GM12801 (cell line): ENCODE data around the gene PROC.

Experiments
- CTCF ChIP-seq: IDR thresholded peaks from one replicate; pipeline ENCODE4 v1.5.1; 2011; ENCODE audit warnings: control low read depth; ENCODE audit not compliant: insufficient read length; ENCODE audit errors: extremely low read depth

Gene PROC

GRCh38 chr2:127419112-127419430 is 844 bp downstream of the PROC start:
- no peak for TF ChIP-seq CTCF

- TF ChIP-seq CTCF, result no peak
Observed at GRCh38 chr2:127419448-127420038, 1.3 kb downstream of the PROC start.

DNA sequence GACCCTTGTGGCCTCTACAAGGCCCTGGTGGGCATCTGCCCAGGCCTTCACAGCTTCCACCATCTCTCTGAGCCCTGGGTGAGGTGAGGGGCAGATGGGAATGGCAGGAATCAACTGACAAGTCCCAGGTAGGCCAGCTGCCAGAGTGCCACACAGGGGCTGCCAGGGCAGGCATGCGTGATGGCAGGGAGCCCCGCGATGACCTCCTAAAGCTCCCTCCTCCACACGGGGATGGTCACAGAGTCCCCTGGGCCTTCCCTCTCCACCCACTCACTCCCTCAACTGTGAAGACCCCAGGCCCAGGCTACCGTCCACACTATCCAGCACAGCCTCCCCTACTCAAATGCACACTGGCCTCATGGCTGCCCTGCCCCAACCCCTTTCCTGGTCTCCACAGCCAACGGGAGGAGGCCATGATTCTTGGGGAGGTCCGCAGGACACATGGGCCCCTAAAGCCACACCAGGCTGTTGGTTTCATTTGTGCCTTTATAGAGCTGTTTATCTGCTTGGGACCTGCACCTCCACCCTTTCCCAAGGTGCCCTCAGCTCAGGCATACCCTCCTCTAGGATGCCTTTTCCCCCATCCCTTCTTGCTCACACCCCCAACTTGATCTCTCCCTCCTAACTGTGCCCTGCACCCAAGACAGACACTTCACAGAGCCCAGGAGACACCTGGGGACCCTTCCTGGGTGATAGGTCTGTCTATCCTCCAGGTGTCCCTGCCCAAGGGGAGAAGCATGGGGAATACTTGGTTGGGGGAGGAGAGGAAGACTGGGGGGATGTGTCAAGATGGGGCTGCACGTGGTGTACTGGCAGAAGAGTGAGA is 2.0 kb downstream of the PROC start:
- TF ChIP-seq CTCF, result no peak

DNA sequence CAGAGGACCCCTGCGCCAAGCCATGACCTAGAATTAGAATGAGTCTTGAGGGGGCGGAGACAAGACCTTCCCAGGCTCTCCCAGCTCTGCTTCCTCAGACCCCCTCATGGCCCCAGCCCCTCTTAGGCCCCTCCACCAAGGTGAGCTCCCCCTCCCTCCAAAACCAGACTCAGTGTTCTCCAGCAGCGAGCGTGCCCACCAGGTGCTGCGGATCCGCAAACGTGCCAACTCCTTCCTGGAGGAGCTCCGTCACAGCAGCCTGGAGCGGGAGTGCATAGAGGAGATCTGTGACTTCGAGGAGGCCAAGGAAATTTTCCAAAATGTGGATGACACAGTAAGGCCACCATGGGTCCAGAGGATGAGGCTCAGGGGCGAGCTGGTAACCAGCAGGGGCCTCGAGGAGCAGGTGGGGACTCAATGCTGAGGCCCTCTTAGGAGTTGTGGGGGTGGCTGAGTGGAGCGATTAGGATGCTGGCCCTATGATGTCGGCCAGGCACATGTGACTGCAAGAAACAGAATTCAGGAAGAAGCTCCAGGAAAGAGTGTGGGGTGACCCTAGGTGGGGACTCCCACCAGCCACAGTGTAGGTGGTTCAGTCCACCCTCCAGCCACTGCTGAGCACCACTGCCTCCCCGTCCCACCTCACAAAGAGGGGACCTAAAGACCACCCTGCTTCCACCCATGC is 3.0 kb downstream of the PROC start:
- no peak for TF ChIP-seq CTCF

DNA sequence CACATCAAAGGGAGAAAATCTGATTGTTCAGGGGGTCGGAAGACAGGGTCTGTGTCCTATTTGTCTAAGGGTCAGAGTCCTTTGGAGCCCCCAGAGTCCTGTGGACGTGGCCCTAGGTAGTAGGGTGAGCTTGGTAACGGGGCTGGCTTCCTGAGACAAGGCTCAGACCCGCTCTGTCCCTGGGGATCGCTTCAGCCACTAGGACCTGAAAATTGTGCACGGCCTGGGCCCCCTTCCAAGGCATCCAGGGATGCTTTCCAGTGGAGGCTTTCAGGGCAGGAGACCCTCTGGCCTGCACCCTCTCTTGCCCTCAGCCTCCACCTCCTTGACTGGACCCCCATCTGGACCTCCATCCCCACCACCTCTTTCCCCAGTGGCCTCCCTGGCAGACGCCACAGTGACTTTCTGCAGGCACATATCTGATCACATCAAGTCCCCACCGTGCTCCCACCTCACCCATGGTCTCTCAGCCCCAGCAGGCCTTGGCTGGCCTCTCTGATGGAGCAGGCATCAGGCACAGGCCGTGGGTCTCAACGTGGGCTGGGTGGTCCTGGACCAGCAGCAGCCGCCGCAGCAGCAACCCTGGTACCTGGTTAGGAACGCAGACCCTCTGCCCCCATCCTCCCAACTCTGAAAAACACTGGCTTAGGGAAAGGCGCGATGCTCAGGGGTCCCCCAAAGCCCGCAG is 3.8 kb downstream of the PROC start:
- TF ChIP-seq CTCF, result no peak

- no peak for TF ChIP-seq CTCF
Observed at GRCh38 chr2:127422559-127423477, 4.6 kb downstream of the PROC start.
